Measurements from ENCODE around the gene TSR1. TPM values are rescaled to one million over a fixed set of nuclear protein-coding genes. Genes with fewer than 3 reads are reported as not detected.

Gene TSR1
- total and polyA plus RNA-seq, 10 donors, result 8.2 to 30.4 (median 19.6) TPM

DNA sequence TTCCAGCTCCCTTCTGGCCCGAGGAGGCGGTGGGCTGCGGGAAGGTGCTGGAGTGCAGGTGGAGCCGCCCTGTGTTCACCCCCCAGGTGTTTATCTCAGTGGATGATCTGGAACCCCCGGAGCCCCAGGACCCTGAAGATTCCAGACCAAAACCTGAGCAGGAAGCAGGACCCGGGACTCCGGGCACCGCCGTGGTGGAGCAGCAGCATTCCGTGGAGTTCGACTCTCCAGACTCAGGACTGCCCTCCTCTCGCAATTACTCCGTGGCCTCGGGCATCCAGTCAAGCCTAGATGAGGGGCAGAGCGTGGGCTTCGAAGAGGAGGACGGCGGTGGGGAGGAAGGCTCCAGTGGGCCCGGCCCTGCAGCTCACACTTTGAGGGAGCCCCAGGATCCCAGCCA, 39.1 kb upstream of the TSR1 start:
- Histone ChIP-seq H3K4me3 (no peak overlapping the region), H3K27me3 (replicated peaks in 1 of 7) (no peaks in the 10 kb centered on the region), H3K4me1 (peaks cover 0 to 4% (median 1%) of the 10 kb centered on the region in 6 donors), H3K27ac (no peak overlapping the region), H3K36me3 (peaks cover 0 to 100% (median 72%) of the 10 kb centered on the region in 6 donors), H3K9me3 (no peaks in the 10 kb centered on the region)
- no peak for DNase-seq
- WGBS, 5 donors, result 94 to 97% (median 95%) methylated on average over 13 to 19 of the region's 19 CpGs
- TF ChIP-seq POLR2A (IDR thresholded peaks at IDR 0.05) (no peak), CTCF (IDR thresholded peaks at IDR 0.05 in 8 of 11, conservative IDR thresholded peaks at IDR 0.05 in 3 of 11) (no peak), POLR2AphosphoS5 (IDR thresholded peaks at IDR 0.05) (no peak)
- intact Hi-C loops (cut with DNase I; ENCODE audit: low total_unique reads), result no loop called here

- 79 to 89% (median 82%) methylated on average over 11 of the region's 11 CpGs for WGBS, 5 donors
- Histone ChIP-seq H3K4me1 (peaks cover 0 to 2% (median 0%) of the 10 kb centered on the region in 6 donors), H3K36me3 (peaks cover 0 to 100% (median 68%) of the 10 kb centered on the region in 6 donors), H3K27me3 (replicated peaks in 1 of 7) (no peaks in the 10 kb centered on the region), H3K27ac (no peak overlapping the region), H3K9me3 (no peaks in the 10 kb centered on the region), H3K4me3 (no peak overlapping the region)
- intact Hi-C loops (cut with DNase I; ENCODE audit: low total_unique reads), result no loop called here
- TF ChIP-seq POLR2A (IDR thresholded peaks at IDR 0.05) (no peak), POLR2AphosphoS5 (IDR thresholded peaks at IDR 0.05) (no peak), CTCF (IDR thresholded peaks at IDR 0.05 in 8 of 11, conservative IDR thresholded peaks at IDR 0.05 in 3 of 11) (no peak)
- DNase-seq, result no peak
These were observed 38.5 kb upstream of the TSR1 start for GRCh38 chr17:2374549-2375285.

DNA sequence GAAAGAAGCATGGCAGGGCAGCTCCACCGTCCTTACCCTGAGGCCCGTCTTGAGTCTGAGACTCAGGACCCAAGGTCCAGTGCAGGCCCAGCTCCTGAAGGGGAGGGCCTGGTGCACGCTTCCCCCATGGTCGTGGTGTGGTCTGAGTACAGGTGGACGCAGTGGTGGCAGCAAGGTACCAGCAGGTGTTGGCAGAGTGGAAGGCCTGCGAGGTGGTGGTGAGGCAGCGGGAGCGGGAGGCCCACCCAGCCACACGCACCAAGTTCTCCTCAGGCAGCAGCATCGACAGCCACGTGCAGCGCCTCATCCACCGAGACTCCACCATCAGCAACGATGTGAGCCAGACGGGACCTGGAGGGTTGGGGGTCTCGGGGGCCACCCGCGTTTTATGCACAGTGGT, 36.9 kb upstream of the TSR1 start:
- no peaks in the 10 kb centered on the region for H3K9me3 ChIP-seq
- peaks cover 0 to 17% (median 0%) of the 10 kb centered on the region in 6 donors for H3K4me1 ChIP-seq
- H3K4me3 ChIP-seq, result no peak overlapping the region
- no peaks in the 10 kb centered on the region for H3K27me3 ChIP-seq (replicated peaks in 1 of 7)
- H3K36me3 ChIP-seq, result peaks cover 0 to 89% (median 55%) of the 10 kb centered on the region in 6 donors
- intact Hi-C loops (cut with DNase I; ENCODE audit: low total_unique reads), result no loop called here
- 93 to 97% (median 95%) methylated on average over 17 to 18 of the region's 18 CpGs for WGBS, 5 donors
- H3K27ac ChIP-seq, result no peak overlapping the region
- DNase-seq, result no peak
- TF ChIP-seq CTCF (IDR thresholded peaks at IDR 0.05 in 8 of 11, conservative IDR thresholded peaks at IDR 0.05 in 3 of 11) (no peak), POLR2AphosphoS5 (IDR thresholded peaks at IDR 0.05) (peak in 1 of 3 donors; percentile 40)

- Histone ChIP-seq H3K27me3 (replicated peaks in 1 of 7) (no peaks in the 10 kb centered on the region), H3K4me1 (peaks cover 0 to 17% (median 0%) of the 10 kb centered on the region in 6 donors), H3K9me3 (no peaks in the 10 kb centered on the region), H3K36me3 (peaks cover 0 to 89% (median 51%) of the 10 kb centered on the region in 6 donors), H3K4me3 (no peak overlapping the region), H3K27ac (no peak overlapping the region)
- 86 to 95% (median 91%) methylated on average over 7 to 16 of the region's 16 CpGs for WGBS, 5 donors
- DNase-seq, result no peak
- TF ChIP-seq POLR2AphosphoS5 (IDR thresholded peaks at IDR 0.05), result no peak
- TF ChIP-seq CTCF (IDR thresholded peaks at IDR 0.05 in 8 of 11, conservative IDR thresholded peaks at IDR 0.05 in 3 of 11), result no peak
- TF ChIP-seq POLR2A (IDR thresholded peaks at IDR 0.05), result no peak
- intact Hi-C loops (cut with DNase I; ENCODE audit: low total_unique reads), result no loop called here
These were observed 36.4 kb upstream of the TSR1 start for GRCh38 chr17:2372681-2373080.

Data from spleen (tissue), 11 donors.